ENCODE data around the gene UBASH3B. TPM values are rescaled to one million over a fixed set of nuclear protein-coding genes. Genes with fewer than 3 reads are reported as not detected.

The UBASH3B gene
- total RNA-seq, 1 experiment from 2014 or later, result 10.3 TPM

GRCh38 chr11:122765487-122766131, 110.1 kb downstream of the UBASH3B start:
- Mint-ChIP-seq H3K27ac (ENCODE audit: low read depth, unreplicated experiment) (no peak overlapping the region), H3K4me3 (ENCODE audit: unreplicated experiment) (no peak overlapping the region), H3K9me3 (ENCODE audit: unreplicated experiment) (no peaks in the 10 kb centered on the region), H3K4me1 (ENCODE audit: insufficient read depth, unreplicated experiment) (peaks cover 6% of the 10 kb centered on the region), H3K27me3 (ENCODE audit: insufficient read depth, unreplicated experiment) (no peaks in the 10 kb centered on the region), H3K36me3 (ENCODE audit: insufficient read depth, unreplicated experiment) (no peaks in the 10 kb centered on the region)
- no peak for DNase-seq (ENCODE audit: unreplicated experiment)
- no peak for TF ChIP-seq CTCF (IDR thresholded peaks at IDR 0.05; ENCODE audit: unreplicated experiment)
- intact Hi-C loops (cut with micrococcal nuclease), result no loop called here
- BruUV-seq (replicated peaks), result no TSS peak
- ChIA-PET POLR2A (interaction anchor here (0.6 kb wide), 1 partner anchor 127 kb away, joined by 3 read pairs; no protein-coding TSS in a partner anchor), CTCF (interaction anchor here (1.1 kb wide), 1 partner anchor 15 kb away, joined by 6 read pairs; no protein-coding TSS in a partner anchor)

DNA sequence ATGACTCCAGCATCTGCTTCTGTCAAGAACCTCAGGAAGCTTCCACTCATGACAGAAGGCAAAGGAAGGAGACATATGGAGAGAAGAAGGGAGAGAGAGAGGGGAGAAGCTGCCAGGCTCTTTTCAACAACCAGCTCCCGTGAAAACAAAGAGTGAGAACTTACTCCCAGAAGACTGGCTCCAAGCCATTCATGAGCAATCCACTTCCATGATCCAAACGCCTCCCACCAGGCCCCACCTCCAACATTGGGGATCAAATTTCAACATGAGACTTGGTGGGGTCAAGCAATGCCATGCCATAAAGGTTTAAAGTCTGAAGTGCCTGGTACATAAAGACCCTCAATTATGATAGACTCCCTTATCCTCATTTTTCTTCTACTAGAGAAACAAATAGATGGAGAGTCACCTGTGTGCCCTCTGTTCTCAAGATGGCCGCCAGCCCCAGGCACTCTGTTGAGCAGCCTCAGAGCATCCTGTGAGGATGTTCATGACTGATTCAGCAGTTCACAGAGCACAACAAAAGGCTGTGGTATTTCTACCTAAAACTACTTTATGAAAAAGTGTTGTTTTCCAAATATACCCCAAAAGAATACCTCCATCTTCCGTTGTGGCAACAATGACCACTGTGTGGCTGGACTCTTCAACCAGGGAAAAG, 113.7 kb downstream of the UBASH3B start:
- Mint-ChIP-seq H3K36me3 (ENCODE audit: insufficient read depth, unreplicated experiment) (no peaks in the 10 kb centered on the region), H3K27ac (ENCODE audit: low read depth, unreplicated experiment) (no peak overlapping the region), H3K4me3 (ENCODE audit: unreplicated experiment) (no peak overlapping the region), H3K9me3 (ENCODE audit: unreplicated experiment) (no peaks in the 10 kb centered on the region), H3K27me3 (ENCODE audit: insufficient read depth, unreplicated experiment) (no peaks in the 10 kb centered on the region), H3K4me1 (ENCODE audit: insufficient read depth, unreplicated experiment) (peaks cover 17% of the 10 kb centered on the region)
- no peak for TF ChIP-seq CTCF (IDR thresholded peaks at IDR 0.05; ENCODE audit: unreplicated experiment)
- intact Hi-C loops (cut with micrococcal nuclease), result no loop called here
- peak; percentile 23 for DNase-seq (ENCODE audit: unreplicated experiment)
- CTCF ChIA-PET, result interaction anchor here (0.6 to 3.3 kb wide), 5 partner anchors 11 to 139 kb away, joined by 3 to 23 read pairs (median 3); no protein-coding TSS in a partner anchor
- POLR2A ChIA-PET, result no interaction called here
- no TSS peak for BruUV-seq (replicated peaks)

GRCh38 chr11:122772945-122773344, 117.4 kb downstream of the UBASH3B start:
- peak; percentile 43 for DNase-seq (ENCODE audit: unreplicated experiment)
- intact Hi-C loops (cut with micrococcal nuclease), result no loop called here
- CTCF ChIA-PET, result interaction anchor here (0.6 to 3.3 kb wide), 2 partner anchors 9 to 78 kb away, joined by 3 to 23 read pairs; no protein-coding TSS in a partner anchor
- POLR2A ChIA-PET, result no interaction called here
- no TSS peak for BruUV-seq (replicated peaks)
- Mint-ChIP-seq H3K36me3 (ENCODE audit: insufficient read depth, unreplicated experiment) (no peaks in the 10 kb centered on the region), H3K27ac (ENCODE audit: low read depth, unreplicated experiment) (peak overlapping the region; percentile 25), H3K27me3 (ENCODE audit: insufficient read depth, unreplicated experiment) (no peaks in the 10 kb centered on the region), H3K9me3 (ENCODE audit: unreplicated experiment) (no peaks in the 10 kb centered on the region), H3K4me1 (ENCODE audit: insufficient read depth, unreplicated experiment) (peaks cover 17% of the 10 kb centered on the region), H3K4me3 (ENCODE audit: unreplicated experiment) (no peak overlapping the region)
- TF ChIP-seq CTCF (IDR thresholded peaks at IDR 0.05; ENCODE audit: unreplicated experiment), result no peak

DNA sequence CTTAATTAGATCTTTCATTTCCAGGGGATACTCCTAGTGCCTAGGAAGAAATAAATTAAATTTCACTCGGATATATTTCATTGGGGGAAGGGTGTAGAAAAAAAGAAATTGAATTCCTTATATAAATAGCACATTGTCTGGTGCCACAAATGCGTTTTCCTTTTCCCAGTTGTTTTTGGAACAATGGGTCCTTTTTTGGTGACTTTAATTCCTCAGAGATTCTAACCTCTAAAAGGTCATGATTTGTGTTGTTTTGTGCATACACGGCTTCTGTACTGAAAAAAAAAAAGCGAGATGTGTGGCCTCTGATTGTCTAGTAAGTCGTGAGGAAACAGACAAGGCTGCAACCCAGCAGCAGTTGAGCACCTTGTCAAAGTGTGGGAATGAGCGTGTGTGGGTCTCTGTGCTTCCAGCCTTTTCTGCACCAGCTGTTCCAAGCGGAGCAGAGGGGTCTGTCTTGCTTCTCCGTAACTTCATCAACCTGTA, 118.3 kb downstream of the UBASH3B start:
- TF ChIP-seq CTCF (IDR thresholded peaks at IDR 0.05; ENCODE audit: unreplicated experiment), result no peak
- Mint-ChIP-seq H3K27me3 (ENCODE audit: insufficient read depth, unreplicated experiment) (no peaks in the 10 kb centered on the region), H3K9me3 (ENCODE audit: unreplicated experiment) (no peaks in the 10 kb centered on the region), H3K4me1 (ENCODE audit: insufficient read depth, unreplicated experiment) (peaks cover 15% of the 10 kb centered on the region), H3K4me3 (ENCODE audit: unreplicated experiment) (no peak overlapping the region), H3K36me3 (ENCODE audit: insufficient read depth, unreplicated experiment) (no peaks in the 10 kb centered on the region), H3K27ac (ENCODE audit: low read depth, unreplicated experiment) (peak overlapping the region; percentile 25)
- intact Hi-C loops (cut with micrococcal nuclease), result no loop called here
- no TSS peak for BruUV-seq (replicated peaks)
- ChIA-PET POLR2A (no interaction called here), CTCF (no interaction called here)
- DNase-seq (ENCODE audit: unreplicated experiment), result no peak
